HG03103 (cell line): ENCODE measurements around the gene BCDIN3D.

Source experiments
- ATAC-seq: cut with Tn5 transposase; IDR thresholded peaks from one replicate; pipeline ENCODE4 v1.9.1; 2021; ENCODE audit warnings: low read depth; ENCODE audit not compliant: unreplicated experiment

BCDIN3D gene

DNA sequence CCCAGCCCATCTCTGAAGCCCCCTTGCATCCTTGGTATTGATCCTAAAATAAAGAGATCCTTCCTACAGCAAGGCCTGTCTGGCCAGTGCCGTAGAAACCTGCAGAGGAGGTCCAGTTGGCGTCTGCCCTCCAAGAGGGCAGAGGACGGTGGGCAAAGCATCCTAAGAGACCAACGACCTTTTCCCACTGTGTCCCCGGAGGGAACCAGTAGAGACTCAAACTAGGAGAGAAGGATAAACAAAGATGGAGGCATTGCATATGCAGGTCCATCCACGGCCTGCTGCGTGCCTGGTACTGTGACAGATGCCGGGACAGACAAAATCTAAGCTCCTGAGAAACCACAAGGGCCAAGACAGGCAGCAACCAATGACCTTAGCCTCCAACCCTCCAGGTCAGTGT is 18.5 kb downstream of the BCDIN3D start:
- no peak for ATAC-seq

GRCh38 chr12:49823951-49824350 is 19.0 kb downstream of the BCDIN3D start:
- ATAC-seq, result no peak

DNA sequence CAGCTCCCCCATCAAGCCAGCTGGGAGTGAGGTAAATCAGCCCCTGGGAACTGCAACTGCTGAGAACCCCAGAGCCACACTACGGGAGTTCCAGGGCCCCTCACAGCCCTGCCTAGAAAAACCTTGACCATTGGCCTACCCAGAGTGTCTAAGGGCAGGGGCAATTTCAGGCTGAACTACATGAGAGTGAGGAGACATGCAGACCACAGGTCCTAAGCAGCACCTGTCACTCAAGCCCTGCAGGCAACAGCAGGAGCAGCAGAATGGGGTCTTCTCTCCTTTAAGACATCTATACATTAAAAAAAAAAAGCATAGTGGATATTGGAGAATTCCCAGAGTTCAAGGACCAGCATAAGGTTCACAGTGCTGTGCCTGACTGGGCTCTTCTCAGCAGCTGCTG is 19.6 kb downstream of the BCDIN3D start:
- no peak for ATAC-seq

GRCh38 chr12:49821373-49822287 is 21.3 kb downstream of the BCDIN3D start:
- no peak for ATAC-seq

GRCh38 chr12:49819786-49820185 is 23.1 kb downstream of the BCDIN3D start:
- no peak for ATAC-seq

- ATAC-seq, result no peak
These were observed 24.5 kb downstream of the BCDIN3D start for GRCh38 chr12:49818241-49818895.

DNA sequence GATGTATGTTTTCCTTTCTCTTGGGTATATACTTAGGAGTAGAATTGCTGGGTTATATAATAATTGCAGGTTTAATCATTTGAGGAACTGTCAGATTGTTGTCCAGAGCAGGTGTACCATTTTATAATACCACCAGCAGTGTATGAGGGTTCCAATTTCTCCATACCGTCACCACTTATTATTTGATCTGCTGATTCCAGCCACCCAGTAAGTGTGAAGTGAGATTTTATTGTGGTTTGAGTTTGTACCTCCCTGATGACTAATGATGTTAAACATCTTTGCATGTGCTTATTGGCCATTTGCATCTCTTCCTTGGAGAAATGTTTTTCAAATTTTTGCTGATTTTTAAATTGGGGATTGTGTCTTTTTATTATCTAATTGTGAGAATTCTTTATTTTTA is 29.8 kb downstream of the BCDIN3D start:
- ATAC-seq, result no peak

GRCh38 chr12:49811961-49812401 is 30.9 kb downstream of the BCDIN3D start:
- no peak for ATAC-seq

DNA sequence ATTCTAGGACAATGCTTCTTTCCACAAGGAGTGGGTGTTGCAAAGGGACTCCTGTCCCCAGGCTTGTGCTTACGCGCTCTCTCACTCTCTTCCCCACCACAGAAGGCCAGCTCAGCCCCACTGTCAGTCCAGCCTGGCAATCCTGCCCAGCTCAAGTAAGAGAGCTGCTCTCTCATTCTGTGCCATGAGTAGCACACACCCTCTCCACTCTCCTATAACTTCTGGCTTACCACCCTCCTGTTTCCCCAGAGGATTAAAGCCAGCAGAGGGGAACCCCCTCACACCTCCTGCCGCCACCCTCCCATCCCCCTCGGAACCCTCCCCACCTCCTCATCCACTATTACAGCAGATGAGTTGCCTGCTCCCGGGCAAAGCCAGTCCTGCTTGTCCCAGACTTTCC is 31.8 kb downstream of the BCDIN3D start:
- ATAC-seq, result no peak

- no peak for ATAC-seq
These were observed 33.0 kb downstream of the BCDIN3D start for GRCh38 chr12:49809906-49810389.

GRCh38 chr12:49809381-49809905 is 33.5 kb downstream of the BCDIN3D start:
- no peak for ATAC-seq

GRCh38 chr12:49808686-49809380 is 34.1 kb downstream of the BCDIN3D start:
- no peak for ATAC-seq

DNA sequence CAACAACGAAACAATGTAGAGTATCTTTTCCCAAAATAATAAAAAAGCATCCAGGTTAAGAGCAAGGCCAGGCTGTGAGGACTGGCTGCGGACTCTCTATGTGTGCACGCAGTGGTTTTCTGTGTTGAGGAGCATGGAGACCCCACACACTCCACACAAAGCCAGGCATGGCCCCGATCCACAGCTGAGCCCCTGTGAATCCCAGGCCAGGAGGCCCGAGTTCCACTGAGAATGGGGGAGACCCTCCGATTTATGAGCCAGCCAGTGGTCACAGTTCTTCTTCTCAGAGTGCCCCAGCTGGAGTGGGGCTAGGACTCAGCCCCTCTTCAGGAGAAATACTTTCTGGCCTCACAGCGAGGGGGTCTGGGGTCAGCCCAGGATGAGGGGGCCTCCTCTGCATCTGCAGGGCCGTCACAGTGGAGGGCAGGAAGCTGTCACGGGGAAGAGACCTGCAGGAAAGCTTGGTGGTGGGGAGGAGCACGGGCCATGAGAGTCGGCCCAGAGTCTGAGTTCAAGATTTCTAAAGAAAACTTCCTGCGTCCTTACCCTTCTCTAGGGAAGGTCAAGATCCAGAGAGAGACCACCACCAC is 34.8 kb downstream of the BCDIN3D start:
- no peak for ATAC-seq

- ATAC-seq, result no peak
These were observed 36.0 kb downstream of the BCDIN3D start for GRCh38 chr12:49806877-49807276.

GRCh38 chr12:49806321-49806813 is 36.5 kb downstream of the BCDIN3D start:
- ATAC-seq, result no peak

DNA sequence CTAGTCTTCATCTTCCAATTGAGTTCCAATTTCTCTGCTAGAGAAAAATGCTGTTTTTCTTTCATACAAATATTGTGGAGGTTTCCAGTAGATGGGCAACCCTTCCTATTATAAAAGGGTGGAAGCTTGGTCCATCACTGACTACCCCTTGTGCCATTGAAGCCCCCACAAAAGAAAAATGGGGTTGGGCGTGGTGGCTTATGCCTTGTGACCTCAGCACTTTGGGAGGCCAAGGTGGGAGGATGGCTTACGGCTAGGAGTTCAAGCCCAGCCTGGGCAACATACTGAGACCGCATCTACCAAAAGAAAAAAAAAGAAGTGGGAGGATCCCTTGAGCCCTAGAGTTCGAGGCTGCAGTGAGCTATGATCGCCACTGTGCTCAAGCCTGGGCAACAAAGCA is 37.5 kb downstream of the BCDIN3D start:
- ATAC-seq, result no peak

GRCh38 chr12:49804821-49805220 is 38.1 kb downstream of the BCDIN3D start:
- ATAC-seq, result no peak

DNA sequence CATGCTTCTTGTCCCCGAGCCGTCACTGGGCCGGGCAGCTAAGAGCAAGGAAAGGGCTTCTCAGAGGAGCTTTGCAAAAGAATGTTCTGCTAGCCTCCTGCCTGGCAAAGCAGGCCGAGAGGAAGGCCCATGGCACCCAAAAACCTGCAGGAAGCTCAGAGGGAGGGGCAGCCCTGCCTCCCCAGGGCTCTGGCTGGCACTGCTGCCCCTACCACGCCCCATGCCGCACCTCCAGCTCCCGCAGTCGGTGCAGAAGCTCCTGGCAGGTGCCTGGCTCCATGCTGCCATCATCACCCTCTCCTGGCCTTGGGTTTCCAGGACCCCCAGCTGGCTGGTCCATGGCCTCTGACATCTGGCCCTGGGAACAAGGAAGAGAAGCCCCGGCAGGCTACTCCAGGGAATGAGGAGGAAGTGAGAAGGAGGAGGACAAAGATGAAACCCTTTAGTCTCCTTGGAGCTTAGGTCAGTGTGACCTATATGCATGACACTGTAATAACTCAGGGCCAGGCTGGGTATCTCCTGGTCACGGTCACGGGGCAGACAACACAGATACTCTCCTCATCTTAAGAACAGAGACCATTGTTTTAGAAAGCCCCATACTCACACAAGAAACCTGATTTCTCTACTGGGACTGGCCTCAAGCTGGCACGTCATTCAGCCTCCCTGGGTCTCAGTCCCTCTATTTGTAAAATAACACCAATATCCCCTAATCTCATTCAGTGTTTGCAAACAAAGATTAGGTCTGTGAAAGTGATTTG is 39.0 kb downstream of the BCDIN3D start:
- ATAC-seq, result no peak
